HL-60 (cell line): ENCODE data around the gene C17orf113.
"Not testable (repeated sequence)": the region's sequence is repeated elsewhere in the genome, so short reads cannot be mapped to it uniquely, and the experiment has no call there.

ENCODE experiments used
- DNase-seq, 2 experiments: peaks; one replicate each; pipeline ENCODE4 v3.0.0-alpha.2; 2010 to 2020; ENCODE audit warnings: low read depth in 1 of 2, low spot score in 1 of 2
- H3K27ac ChIP-seq: fragments of 250-450 bp; sonication (Bioruptor Pico); replicated peaks from 2 replicates; pipeline ENCODE4 v1.5.1; 2020; ENCODE audit warnings: mild to moderate bottlenecking, moderate library complexity
- H3K27me3 ChIP-seq: fragments of 250-450 bp; sonication (Bioruptor Pico); 2 replicates; pipeline ENCODE4 v1.5.1; 2021; ENCODE audit warnings: mild to moderate bottlenecking, moderate library complexity; ENCODE audit not compliant: insufficient read depth, poor library complexity, severe bottlenecking
- H3K4me3 ChIP-seq: replicated peaks from 2 replicates; pipeline ENCODE4 v1.5.1; 2011; ENCODE audit warnings: mild to moderate bottlenecking, control low read depth, low read length; ENCODE audit not compliant: insufficient read depth
- GABPA ChIP-seq: IDR thresholded peaks from 2 replicates; pipeline ENCODE4 v1.6.1; 2012; ENCODE audit warnings: low read depth
- POLR2AphosphoS5 ChIP-seq: IDR thresholded peaks from 2 replicates; pipeline ENCODE4 v1.6.1; 2012; ENCODE audit warnings: low read depth
- SPI1 ChIP-seq: IDR thresholded peaks from 2 replicates; pipeline ENCODE4 v1.6.1; 2012; ENCODE audit warnings: low read depth, mild to moderate bottlenecking, borderline replicate concordance
- TF ChIP-seq, protein P1 (sequence below): IDR thresholded peaks from one replicate; pipeline ENCODE4 v1.5.1; 2011; ENCODE audit warnings: low read length, control low read depth, inconsistent platforms; ENCODE audit not compliant: insufficient read depth
- TF ChIP-seq, protein P2 (sequence below): IDR thresholded peaks from 2 replicates; pipeline ENCODE4 v1.6.1; 2012; ENCODE audit warnings: low read depth; ENCODE audit not compliant: insufficient replicate concordance

Gene C17orf113

GRCh38 chr17:42016411-42016831, 34.0 kb downstream of the C17orf113 start:
- peak overlapping the region; percentile 88 for H3K4me3 ChIP-seq
- peak overlapping the region; percentile 94 for H3K27ac ChIP-seq
- no peaks in the 10 kb centered on the region for H3K27me3 ChIP-seq
- TF ChIP-seq SPI1, result 0 out of 2 replicates have a peak, but pooled peaks have one; percentile 1
- TF ChIP-seq, protein P1, sequence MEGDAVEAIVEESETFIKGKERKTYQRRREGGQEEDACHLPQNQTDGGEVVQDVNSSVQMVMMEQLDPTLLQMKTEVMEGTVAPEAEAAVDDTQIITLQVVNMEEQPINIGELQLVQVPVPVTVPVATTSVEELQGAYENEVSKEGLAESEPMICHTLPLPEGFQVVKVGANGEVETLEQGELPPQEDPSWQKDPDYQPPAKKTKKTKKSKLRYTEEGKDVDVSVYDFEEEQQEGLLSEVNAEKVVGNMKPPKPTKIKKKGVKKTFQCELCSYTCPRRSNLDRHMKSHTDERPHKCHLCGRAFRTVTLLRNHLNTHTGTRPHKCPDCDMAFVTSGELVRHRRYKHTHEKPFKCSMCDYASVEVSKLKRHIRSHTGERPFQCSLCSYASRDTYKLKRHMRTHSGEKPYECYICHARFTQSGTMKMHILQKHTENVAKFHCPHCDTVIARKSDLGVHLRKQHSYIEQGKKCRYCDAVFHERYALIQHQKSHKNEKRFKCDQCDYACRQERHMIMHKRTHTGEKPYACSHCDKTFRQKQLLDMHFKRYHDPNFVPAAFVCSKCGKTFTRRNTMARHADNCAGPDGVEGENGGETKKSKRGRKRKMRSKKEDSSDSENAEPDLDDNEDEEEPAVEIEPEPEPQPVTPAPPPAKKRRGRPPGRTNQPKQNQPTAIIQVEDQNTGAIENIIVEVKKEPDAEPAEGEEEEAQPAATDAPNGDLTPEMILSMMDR, result no peak
- peak in 1 of 2 experiments; percentile 52 for DNase-seq

DNA sequence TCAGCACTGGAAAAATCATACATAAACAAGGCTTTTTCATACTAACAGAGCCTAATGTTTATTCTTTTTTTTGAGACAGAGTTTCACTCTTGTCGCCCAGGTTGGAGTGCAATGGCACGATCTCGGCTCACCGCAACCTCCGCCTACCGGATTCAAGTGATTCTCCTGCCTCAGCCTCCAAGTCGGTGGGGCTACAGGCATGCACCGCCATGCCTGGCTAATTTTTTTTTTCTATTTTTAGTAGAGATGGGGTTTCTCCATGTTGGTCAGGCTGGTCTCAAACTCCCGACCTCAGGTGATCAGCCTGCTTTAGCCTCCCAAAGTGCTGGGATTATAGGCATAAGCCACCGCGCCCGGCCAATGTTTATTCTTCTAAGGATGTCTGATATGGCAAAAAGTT, 36.7 kb downstream of the C17orf113 start:
- not testable (repeated sequence) for H3K27ac ChIP-seq, H3K27me3 ChIP-seq, DNase-seq, H3K4me3 ChIP-seq

DNA sequence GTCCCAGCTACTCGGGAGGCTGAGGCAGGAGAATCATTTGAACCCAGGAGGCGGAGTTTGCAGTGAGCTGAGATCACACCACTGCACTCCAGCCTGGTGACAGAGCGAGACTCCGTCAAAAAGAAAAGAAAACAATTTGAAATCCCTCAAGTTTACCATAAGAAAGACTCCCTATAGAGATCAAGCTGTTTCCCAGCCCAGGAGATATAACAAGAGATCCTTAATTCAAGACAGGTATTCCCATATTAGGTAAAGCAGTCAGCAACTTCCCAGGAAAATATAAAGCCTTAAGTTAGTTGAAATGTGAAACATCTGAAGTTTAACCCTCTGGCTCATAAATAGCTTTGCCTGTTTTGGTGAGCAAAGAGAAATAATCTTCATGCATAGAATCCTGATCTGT, 38.0 kb downstream of the C17orf113 start:
- H3K27me3 ChIP-seq, DNase-seq, H3K27ac ChIP-seq, H3K4me3 ChIP-seq: not testable (repeated sequence)

DNA sequence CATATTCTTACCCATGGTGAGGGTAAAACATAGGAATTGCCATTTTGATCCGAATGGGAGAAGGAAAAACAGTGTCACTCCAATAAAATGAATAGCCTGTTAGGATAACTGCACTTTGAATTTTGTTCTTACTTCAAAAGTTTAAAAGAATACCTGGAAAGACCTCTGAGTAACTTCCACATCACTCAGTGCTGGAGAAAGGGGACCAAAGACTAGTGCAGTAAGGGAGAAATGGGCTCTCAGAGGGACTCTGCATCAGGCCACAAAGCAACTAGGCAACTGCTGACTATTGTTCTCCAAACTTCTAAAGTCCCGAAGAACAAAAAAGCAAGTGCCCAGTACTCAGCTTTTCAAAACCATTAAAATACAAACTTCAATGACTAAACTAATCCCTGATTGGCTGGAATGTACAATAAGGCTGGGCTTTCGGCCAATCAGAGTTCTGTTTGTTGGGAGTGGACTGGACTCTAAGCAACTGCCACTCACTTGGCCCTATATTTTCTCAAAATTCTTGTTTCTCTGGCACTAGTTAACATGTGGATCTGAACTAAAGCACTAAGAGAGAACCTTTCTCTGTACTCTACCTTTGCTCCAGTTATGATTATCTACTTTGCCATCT, 39.4 kb downstream of the C17orf113 start:
- H3K27me3 ChIP-seq, result no peaks in the 10 kb centered on the region
- no peak overlapping the region for H3K4me3 ChIP-seq
- DNase-seq, result no peak
- peak overlapping the region; percentile 37 for H3K27ac ChIP-seq
- TF ChIP-seq, protein P1, result no peak
- TF ChIP-seq GABPA (no peak), POLR2AphosphoS5 (no peak), SPI1 (no peak)
- TF ChIP-seq, protein P2, sequence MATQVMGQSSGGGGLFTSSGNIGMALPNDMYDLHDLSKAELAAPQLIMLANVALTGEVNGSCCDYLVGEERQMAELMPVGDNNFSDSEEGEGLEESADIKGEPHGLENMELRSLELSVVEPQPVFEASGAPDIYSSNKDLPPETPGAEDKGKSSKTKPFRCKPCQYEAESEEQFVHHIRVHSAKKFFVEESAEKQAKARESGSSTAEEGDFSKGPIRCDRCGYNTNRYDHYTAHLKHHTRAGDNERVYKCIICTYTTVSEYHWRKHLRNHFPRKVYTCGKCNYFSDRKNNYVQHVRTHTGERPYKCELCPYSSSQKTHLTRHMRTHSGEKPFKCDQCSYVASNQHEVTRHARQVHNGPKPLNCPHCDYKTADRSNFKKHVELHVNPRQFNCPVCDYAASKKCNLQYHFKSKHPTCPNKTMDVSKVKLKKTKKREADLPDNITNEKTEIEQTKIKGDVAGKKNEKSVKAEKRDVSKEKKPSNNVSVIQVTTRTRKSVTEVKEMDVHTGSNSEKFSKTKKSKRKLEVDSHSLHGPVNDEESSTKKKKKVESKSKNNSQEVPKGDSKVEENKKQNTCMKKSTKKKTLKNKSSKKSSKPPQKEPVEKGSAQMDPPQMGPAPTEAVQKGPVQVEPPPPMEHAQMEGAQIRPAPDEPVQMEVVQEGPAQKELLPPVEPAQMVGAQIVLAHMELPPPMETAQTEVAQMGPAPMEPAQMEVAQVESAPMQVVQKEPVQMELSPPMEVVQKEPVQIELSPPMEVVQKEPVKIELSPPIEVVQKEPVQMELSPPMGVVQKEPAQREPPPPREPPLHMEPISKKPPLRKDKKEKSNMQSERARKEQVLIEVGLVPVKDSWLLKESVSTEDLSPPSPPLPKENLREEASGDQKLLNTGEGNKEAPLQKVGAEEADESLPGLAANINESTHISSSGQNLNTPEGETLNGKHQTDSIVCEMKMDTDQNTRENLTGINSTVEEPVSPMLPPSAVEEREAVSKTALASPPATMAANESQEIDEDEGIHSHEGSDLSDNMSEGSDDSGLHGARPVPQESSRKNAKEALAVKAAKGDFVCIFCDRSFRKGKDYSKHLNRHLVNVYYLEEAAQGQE, result no peak

- H3K27ac ChIP-seq, result peak overlapping the region; percentile 37
- DNase-seq, result peak; percentile 44 to 57
- not testable (repeated sequence) for H3K27me3 ChIP-seq, H3K4me3 ChIP-seq
These were observed 40.1 kb downstream of the C17orf113 start for GRCh38 chr17:42010266-42010680.

DNA sequence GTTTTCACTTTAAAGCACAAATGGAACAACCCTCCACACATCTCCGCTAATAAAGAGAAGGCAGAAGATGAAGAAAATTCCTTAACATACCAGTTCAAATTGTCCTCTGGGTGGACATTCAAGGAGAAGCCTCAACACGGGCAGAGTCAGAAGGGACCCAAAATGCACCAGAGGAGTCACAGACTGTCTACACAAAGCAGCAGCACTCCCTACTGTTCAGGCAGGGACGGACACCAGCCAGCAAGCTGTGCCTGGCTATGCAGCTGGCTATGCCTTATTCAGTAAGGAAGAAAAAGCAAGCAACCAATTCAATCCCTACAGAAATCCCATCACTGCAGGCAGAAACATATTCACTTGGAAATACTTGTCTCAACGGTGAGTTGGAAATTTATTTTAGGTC, 41.2 kb downstream of the C17orf113 start:
- TF ChIP-seq SPI1, result no peak
- TF ChIP-seq, protein P2, result no peak
- TF ChIP-seq POLR2AphosphoS5, result no peak
- TF ChIP-seq, protein P1, result no peak
- TF ChIP-seq GABPA, result no peak
- Histone ChIP-seq H3K4me3 (no peak overlapping the region), H3K27ac (no peak overlapping the region), H3K27me3 (no peaks in the 10 kb centered on the region)
- no peak for DNase-seq
